Neural progenitor cell (in vitro differentiated cells): Measurements from ENCODE around the gene DNAJB8. TPM values are rescaled to one million over a fixed set of nuclear protein-coding genes. Genes with fewer than 3 reads are reported as not detected.
A peak's percentile ranks its signal among the peaks of the same experiment; 100 is the strongest.

Experiments
- DNase-seq: peaks from one replicate; pipeline ENCODE4 v3.0.0-alpha.2; 2016; ENCODE audit warnings: low spot score
- H2AFZ ChIP-seq: fragments of 200-600 bp; sonication (generic); replicated peaks from 2 replicates; pipeline ENCODE4 v1.6.1; 2016; ENCODE audit warnings: antibody characterized with exemption
- H3F3A ChIP-seq: fragments of 200-600 bp; sonication (generic); 2 replicates; pipeline ENCODE4 v1.6.1; 2016; ENCODE audit warnings: antibody characterized with exemption, low read depth
- H3K27ac ChIP-seq: fragments of 200-600 bp; sonication (generic); 2 replicates; pipeline ENCODE4 v1.5.1; 2016; ENCODE audit warnings: mild to moderate bottlenecking
- H3K27me3 ChIP-seq: fragments of 200-600 bp; sonication (generic); 2 replicates; pipeline ENCODE4 v1.6.1; 2016; ENCODE audit warnings: mild to moderate bottlenecking, moderate library complexity
- H3K36me3 ChIP-seq: fragments of 200-600 bp; sonication (generic); 2 replicates; pipeline ENCODE4 v1.5.1; 2016
- H3K4me1 ChIP-seq: fragments of 200-600 bp; sonication (generic); 2 replicates; pipeline ENCODE4 v1.6.1; 2016; ENCODE audit warnings: mixed run types
- H3K4me2 ChIP-seq: fragments of 200-600 bp; sonication (generic); 2 replicates; pipeline ENCODE4 v1.6.1; 2016
- H3K4me3 ChIP-seq: fragments of 200-600 bp; sonication (generic); 2 replicates; pipeline ENCODE4 v1.5.1; 2016
- H3K79me2 ChIP-seq: fragments of 200-600 bp; sonication (generic); 2 replicates; pipeline ENCODE4 v1.6.1; 2016; ENCODE audit warnings: low read depth
- H3K9ac ChIP-seq: fragments of 200-600 bp; sonication (generic); 2 replicates; pipeline ENCODE4 v1.6.1; 2016
- H3K9me3 ChIP-seq: fragments of 200-600 bp; sonication (generic); 2 replicates; pipeline ENCODE4 v1.5.1; 2016; ENCODE audit warnings: low read depth
- H4K20me1 ChIP-seq: fragments of 200-600 bp; sonication (generic); 2 replicates; pipeline ENCODE4 v1.6.1; 2016; ENCODE audit warnings: low read depth
- H3K27ac Mint-ChIP-seq: 3 replicates; pipeline ENCODE4 v1.8.0; 2021; ENCODE audit warnings: mixed read lengths
- H3K27me3 Mint-ChIP-seq: 2 replicates; pipeline ENCODE4 v1.8.0; 2022; ENCODE audit warnings: low read depth, mild to moderate bottlenecking, inconsistent platforms, moderate library complexity, mixed read lengths; ENCODE audit not compliant: insufficient read depth
- H3K36me3 Mint-ChIP-seq: 3 replicates; pipeline ENCODE4 v1.8.0; 2021; ENCODE audit warnings: mixed read lengths
- H3K4me1 Mint-ChIP-seq: 3 replicates; pipeline ENCODE4 v1.8.0; 2021; ENCODE audit warnings: mixed read lengths
- H3K4me3 Mint-ChIP-seq: 3 replicates; pipeline ENCODE4 v1.8.0; 2021; ENCODE audit warnings: mild to moderate bottlenecking, moderate library complexity, mixed read lengths
- H3K9me3 Mint-ChIP-seq: 3 replicates; pipeline ENCODE4 v1.8.0; 2020; ENCODE audit warnings: mixed read lengths
- EZH2 ChIP-seq: fragments of 200-600 bp; sonication (generic); IDR thresholded peaks from 2 replicates; pipeline ENCODE4 v1.6.1; 2017; ENCODE audit warnings: antibody characterized with exemption, mild to moderate bottlenecking, moderate library complexity
- EZH2phosphoT487 ChIP-seq: fragments of 200-600 bp; sonication (generic); IDR thresholded peaks from 2 replicates; pipeline ENCODE4 v1.6.1; 2017; ENCODE audit warnings: antibody characterized with exemption
- total RNA-seq: library from RNA; depleted of rRNA; stranded (reverse); fragments of >200 nt; gene quantifications from 2 replicates; pipeline ENCODE4 v1.2.3, GENCODE V29; 2015; ENCODE audit warnings: low replicate concordance
- TF ChIP-seq, protein P1 (sequence below): fragments of 200-600 bp; sonication (generic); IDR thresholded peaks from 2 replicates; pipeline ENCODE4 v1.5.1; 2017; ENCODE audit warnings: antibody characterized with exemption, mild to moderate bottlenecking

Gene DNAJB8
- total RNA-seq, 1 donor from 2014 or later: not detected

DNA sequence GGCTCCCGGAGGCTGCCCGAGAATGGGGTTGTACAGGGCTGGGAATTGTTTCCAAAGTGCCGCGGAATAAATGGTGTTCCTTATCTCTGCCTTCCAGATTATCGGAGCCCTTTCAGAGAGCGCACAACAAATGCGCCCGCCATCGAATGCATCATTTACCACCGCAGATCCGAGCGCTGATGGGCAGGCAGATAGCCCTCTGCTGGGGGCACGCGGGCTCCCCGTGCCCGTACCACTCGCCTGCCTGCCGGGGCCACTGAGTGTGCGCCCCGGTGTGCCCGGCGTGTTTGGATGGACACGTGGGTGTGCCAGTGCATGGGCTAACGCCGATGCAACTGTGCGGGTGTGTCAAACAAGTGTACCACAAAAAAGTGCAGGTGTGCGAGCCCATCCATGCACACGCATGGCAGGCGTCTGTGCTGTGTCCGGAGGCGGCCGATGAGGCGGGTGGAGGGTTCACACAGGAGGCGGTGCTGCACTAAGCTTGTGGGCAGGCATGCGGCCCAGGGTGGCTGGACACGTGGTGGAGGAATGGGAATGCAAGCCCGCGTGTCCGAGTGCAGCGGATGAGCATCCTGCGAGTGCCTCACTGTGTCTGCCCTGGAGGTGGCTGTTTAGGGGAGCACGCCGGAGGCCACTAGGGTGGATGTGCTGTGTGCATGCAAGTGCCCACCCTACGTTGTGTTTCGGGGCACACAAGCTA, 30.1 kb upstream of the DNAJB8 start:
- Mint-ChIP-seq H3K4me3 (peak overlapping the region; percentile 84), H3K27ac (no peak overlapping the region), H3K36me3 (no peaks in the 10 kb centered on the region), H3K9me3 (peaks cover 5% of the 10 kb centered on the region), H3K27me3 (peaks cover 65% of the 10 kb centered on the region), H3K4me1 (peaks cover 24% of the 10 kb centered on the region)
- H3K9me3 ChIP-seq: no peaks in the 10 kb centered on the region
- peak; percentile 58 for DNase-seq
- peaks cover 9% of the 10 kb centered on the region for H3F3A ChIP-seq
- H4K20me1 ChIP-seq: peaks cover 52% of the 10 kb centered on the region
- H2AFZ ChIP-seq: no peak overlapping the region
- no peaks in the 10 kb centered on the region for H3K36me3 ChIP-seq
- H3K4me1 ChIP-seq: peaks cover 22% of the 10 kb centered on the region
- H3K4me3 ChIP-seq: peak overlapping the region; percentile 68
- H3K4me2 ChIP-seq: peak overlapping the region; percentile 76
- H3K27ac ChIP-seq: no peak overlapping the region
- peaks cover 100% of the 10 kb centered on the region for H3K27me3 ChIP-seq
- no peak overlapping the region for H3K9ac ChIP-seq
- TF ChIP-seq EZH2: peak; percentile 98
- TF ChIP-seq, protein P1, sequence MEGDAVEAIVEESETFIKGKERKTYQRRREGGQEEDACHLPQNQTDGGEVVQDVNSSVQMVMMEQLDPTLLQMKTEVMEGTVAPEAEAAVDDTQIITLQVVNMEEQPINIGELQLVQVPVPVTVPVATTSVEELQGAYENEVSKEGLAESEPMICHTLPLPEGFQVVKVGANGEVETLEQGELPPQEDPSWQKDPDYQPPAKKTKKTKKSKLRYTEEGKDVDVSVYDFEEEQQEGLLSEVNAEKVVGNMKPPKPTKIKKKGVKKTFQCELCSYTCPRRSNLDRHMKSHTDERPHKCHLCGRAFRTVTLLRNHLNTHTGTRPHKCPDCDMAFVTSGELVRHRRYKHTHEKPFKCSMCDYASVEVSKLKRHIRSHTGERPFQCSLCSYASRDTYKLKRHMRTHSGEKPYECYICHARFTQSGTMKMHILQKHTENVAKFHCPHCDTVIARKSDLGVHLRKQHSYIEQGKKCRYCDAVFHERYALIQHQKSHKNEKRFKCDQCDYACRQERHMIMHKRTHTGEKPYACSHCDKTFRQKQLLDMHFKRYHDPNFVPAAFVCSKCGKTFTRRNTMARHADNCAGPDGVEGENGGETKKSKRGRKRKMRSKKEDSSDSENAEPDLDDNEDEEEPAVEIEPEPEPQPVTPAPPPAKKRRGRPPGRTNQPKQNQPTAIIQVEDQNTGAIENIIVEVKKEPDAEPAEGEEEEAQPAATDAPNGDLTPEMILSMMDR: peak; percentile 7
- peak; percentile 96 for TF ChIP-seq EZH2phosphoT487
- no peaks in the 10 kb centered on the region for H3K79me2 ChIP-seq

DNA sequence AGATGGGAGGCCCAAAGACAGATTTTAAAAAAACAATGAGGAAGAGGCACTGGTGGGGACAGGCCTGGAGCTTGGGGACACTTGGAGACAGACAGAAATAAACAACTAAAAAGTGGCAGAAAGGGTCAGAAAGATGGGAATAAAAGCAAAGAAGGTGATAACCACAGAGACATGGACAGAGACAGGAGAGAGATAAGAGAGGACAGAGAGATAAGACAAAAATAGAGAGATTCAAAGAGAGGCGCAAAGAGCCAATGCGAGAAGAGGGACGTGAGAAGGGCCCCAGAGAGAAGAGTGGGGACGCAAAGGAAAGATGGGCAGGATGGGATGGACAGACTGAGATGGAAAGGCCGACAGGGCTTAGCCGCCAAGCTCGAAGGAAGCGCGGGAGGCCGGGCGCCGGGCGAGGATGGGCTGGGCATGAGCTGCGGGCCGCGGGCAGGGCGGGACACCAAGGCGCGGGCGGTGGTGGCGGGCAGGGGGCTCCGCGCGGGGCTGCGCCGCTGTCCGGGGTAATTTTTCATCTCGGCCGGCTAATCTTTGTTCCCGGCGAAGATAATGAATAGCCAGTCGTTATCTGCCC, 29.4 kb upstream of the DNAJB8 start:
- H3K4me1 Mint-ChIP-seq: peaks cover 24% of the 10 kb centered on the region
- H3K9ac ChIP-seq: no peak overlapping the region
- H3K4me3 Mint-ChIP-seq: peak overlapping the region; percentile 84
- peaks cover 100% of the 10 kb centered on the region for H3K27me3 ChIP-seq
- H3K4me3 ChIP-seq: no peak overlapping the region
- H3K4me1 ChIP-seq: peaks cover 25% of the 10 kb centered on the region
- peaks cover 58% of the 10 kb centered on the region for H4K20me1 ChIP-seq
- no peaks in the 10 kb centered on the region for H3K36me3 Mint-ChIP-seq
- no peaks in the 10 kb centered on the region for H3K36me3 ChIP-seq
- peak; percentile 36 for DNase-seq
- no peak overlapping the region for H3K27ac Mint-ChIP-seq
- no peaks in the 10 kb centered on the region for H3K79me2 ChIP-seq
- peaks cover 5% of the 10 kb centered on the region for H3K9me3 Mint-ChIP-seq
- H3K27me3 Mint-ChIP-seq: peaks cover 72% of the 10 kb centered on the region
- peaks cover 11% of the 10 kb centered on the region for H3F3A ChIP-seq
- TF ChIP-seq EZH2 (no peak), EZH2phosphoT487 (peak; percentile 20)
- TF ChIP-seq, protein P1: no peak
- no peaks in the 10 kb centered on the region for H3K9me3 ChIP-seq
- H3K4me2 ChIP-seq: peak overlapping the region; percentile 76
- H3K27ac ChIP-seq: no peak overlapping the region
- H2AFZ ChIP-seq: no peak overlapping the region

DNA sequence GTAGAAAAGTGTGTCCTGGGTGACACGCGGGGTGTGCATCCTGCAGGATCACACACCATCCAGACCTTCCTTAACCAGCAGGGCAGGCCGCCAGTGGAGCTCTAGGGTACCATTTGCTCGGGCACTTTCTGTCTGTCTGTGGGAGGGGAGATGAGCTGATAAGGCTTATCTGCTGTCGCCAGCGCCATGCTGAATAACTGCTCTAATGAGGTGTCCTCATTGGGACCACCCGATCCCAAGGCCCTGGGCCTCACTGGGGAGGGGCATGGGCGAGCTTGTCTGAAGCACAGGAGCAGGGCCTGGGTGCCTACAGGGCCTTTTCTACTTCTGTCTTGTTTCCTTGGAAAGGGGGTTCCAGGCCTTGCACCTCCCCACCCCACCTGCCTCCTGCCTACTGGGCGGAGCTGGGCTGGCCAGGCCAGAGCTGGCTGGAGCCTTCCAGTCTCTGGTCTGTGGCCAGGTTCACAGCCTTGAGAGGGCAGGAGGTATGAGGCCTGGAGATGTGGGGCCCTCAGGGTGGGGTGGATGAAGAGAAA, 28.8 kb upstream of the DNAJB8 start:
- H3K36me3 Mint-ChIP-seq: no peaks in the 10 kb centered on the region

More for the DNA sequence above, 28.8 kb upstream of the DNAJB8 start:
- Mint-ChIP-seq H3K27ac (no peak overlapping the region), H3K4me1 (peaks cover 27% of the 10 kb centered on the region), H3K27me3 (peaks cover 77% of the 10 kb centered on the region), H3K9me3 (peaks cover 5% of the 10 kb centered on the region), H3K4me3 (peak overlapping the region; percentile 4)
- no peaks in the 10 kb centered on the region for H3K36me3 ChIP-seq
- DNase-seq: no peak
- H3K4me3 ChIP-seq: no peak overlapping the region
- H3K9me3 ChIP-seq: no peaks in the 10 kb centered on the region
- H3K4me2 ChIP-seq: no peak overlapping the region
- H3K79me2 ChIP-seq: no peaks in the 10 kb centered on the region
- H3K4me1 ChIP-seq: peaks cover 25% of the 10 kb centered on the region
- peaks cover 17% of the 10 kb centered on the region for H3F3A ChIP-seq
- H3K27me3 ChIP-seq: peaks cover 100% of the 10 kb centered on the region
- TF ChIP-seq EZH2phosphoT487: no peak
- TF ChIP-seq, protein P1: no peak
- TF ChIP-seq EZH2: no peak
- peaks cover 64% of the 10 kb centered on the region for H4K20me1 ChIP-seq
- no peak overlapping the region for H3K9ac ChIP-seq
- H2AFZ ChIP-seq: no peak overlapping the region
- no peak overlapping the region for H3K27ac ChIP-seq
